Thyroid gland (tissue), 4 donors: ENCODE results near the gene OR52W1.

Experiments used
- POLR2A ChIP-seq, 2 donors: fragments of 450-650 bp; IDR thresholded peaks; one replicate each; pipeline ENCODE4 v1.6.1; 2017; ENCODE audit warnings: antibody characterized with exemption in 2 of 2, mild to moderate bottlenecking in 2 of 2, moderate library complexity in 1 of 2
- TF ChIP-seq, protein P1 (sequence below), 6 experiments: fragments of 200-600 bp in 3 of 6; fragments of 450-650 bp in 3 of 6; sonication (generic) in 3 of 6; IDR thresholded peaks; one replicate each; pipeline ENCODE4 v1.5.1; 2016 to 2019; ENCODE audit warnings: antibody characterized with exemption in 6 of 6, mild to moderate bottlenecking in 2 of 6, inconsistent platforms in 1 of 6, moderate library complexity in 1 of 6

DNA sequence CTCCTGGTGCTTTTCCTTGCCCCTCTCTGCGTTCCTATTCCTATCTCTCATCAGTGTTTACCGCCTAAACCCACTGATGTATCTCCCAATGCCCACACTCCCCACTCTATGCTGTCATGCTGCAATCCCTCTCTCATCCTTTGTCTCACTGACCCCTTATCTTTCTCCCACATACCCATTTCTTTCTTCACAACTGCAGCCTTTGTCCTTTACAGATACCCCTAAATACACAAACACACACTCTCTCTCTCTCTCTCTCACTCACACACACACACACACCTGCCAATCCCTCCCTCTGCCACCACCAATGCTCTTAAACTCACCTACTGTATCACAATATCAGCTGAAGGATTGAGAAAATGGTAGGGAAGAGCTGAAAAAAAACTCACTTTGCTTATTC, 23.6 kb upstream of the OR52W1 start:
- TF ChIP-seq, protein P1, sequence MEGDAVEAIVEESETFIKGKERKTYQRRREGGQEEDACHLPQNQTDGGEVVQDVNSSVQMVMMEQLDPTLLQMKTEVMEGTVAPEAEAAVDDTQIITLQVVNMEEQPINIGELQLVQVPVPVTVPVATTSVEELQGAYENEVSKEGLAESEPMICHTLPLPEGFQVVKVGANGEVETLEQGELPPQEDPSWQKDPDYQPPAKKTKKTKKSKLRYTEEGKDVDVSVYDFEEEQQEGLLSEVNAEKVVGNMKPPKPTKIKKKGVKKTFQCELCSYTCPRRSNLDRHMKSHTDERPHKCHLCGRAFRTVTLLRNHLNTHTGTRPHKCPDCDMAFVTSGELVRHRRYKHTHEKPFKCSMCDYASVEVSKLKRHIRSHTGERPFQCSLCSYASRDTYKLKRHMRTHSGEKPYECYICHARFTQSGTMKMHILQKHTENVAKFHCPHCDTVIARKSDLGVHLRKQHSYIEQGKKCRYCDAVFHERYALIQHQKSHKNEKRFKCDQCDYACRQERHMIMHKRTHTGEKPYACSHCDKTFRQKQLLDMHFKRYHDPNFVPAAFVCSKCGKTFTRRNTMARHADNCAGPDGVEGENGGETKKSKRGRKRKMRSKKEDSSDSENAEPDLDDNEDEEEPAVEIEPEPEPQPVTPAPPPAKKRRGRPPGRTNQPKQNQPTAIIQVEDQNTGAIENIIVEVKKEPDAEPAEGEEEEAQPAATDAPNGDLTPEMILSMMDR (IDR thresholded peaks at IDR 0.05), result no peak
- no peak for TF ChIP-seq POLR2A (IDR thresholded peaks at IDR 0.05)
